ENCODE measurements around the gene TMPRSS9. TPM values are rescaled to one million over a fixed set of nuclear protein-coding genes. Genes with fewer than 3 reads are reported as not detected.

TMPRSS9 gene
- total RNA-seq, 2 donors from 2014 or later = 0.25 TPM; not detected in 1

DNA sequence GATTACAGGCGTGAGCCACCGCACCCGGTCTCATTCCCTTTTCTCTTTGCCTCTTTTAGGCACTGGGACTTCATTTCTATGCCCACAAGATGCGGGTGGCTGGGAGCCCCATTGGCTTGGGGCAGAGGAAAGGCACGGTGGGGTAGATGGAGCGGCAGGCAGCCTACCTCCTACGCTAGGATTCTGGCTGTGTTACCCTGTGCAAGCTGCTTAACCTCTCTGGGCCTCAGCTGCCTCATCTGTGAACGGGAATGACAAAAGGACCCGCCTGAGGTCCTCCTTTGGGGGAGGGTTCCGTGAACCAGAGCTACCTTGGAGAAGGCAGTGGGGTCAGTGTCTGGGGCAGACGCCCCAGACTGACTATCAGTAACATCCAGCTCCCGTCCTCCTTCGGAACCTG, 42.8 kb upstream of the TMPRSS9 start:
- H3K9me3 ChIP-seq = no peaks in the 10 kb centered on the region
- H3K9ac ChIP-seq (ENCODE audit: low read depth in 2 of 2, low read length in 2 of 2) = no peak overlapping the region
- H3K4me1 ChIP-seq = no peaks in the 10 kb centered on the region
- no peak overlapping the region for H3K27ac ChIP-seq
- peaks cover 8% of the 10 kb centered on the region for H3K27me3 ChIP-seq
- H3K4me3 ChIP-seq = no peak overlapping the region
- TF ChIP-seq, protein P1, sequence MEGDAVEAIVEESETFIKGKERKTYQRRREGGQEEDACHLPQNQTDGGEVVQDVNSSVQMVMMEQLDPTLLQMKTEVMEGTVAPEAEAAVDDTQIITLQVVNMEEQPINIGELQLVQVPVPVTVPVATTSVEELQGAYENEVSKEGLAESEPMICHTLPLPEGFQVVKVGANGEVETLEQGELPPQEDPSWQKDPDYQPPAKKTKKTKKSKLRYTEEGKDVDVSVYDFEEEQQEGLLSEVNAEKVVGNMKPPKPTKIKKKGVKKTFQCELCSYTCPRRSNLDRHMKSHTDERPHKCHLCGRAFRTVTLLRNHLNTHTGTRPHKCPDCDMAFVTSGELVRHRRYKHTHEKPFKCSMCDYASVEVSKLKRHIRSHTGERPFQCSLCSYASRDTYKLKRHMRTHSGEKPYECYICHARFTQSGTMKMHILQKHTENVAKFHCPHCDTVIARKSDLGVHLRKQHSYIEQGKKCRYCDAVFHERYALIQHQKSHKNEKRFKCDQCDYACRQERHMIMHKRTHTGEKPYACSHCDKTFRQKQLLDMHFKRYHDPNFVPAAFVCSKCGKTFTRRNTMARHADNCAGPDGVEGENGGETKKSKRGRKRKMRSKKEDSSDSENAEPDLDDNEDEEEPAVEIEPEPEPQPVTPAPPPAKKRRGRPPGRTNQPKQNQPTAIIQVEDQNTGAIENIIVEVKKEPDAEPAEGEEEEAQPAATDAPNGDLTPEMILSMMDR (IDR thresholded peaks at IDR 0.05) = no peak
- intact Hi-C loops (cut with DNase I) = loop anchor here (5.0 kb wide), 1 partner anchor 40 kb away; no protein-coding TSS in a partner anchor
- H3K36me3 ChIP-seq = no peaks in the 10 kb centered on the region
- DNase-seq = no peak

GRCh38 chr19:2317756-2318155, 42.3 kb upstream of the TMPRSS9 start:
- Histone ChIP-seq H3K27me3 (peaks cover 6% of the 10 kb centered on the region), H3K4me1 (no peaks in the 10 kb centered on the region), H3K36me3 (no peaks in the 10 kb centered on the region), H3K9me3 (no peaks in the 10 kb centered on the region), H3K9ac (ENCODE audit: low read depth in 2 of 2, low read length in 2 of 2) (no peak overlapping the region), H3K27ac (no peak overlapping the region), H3K4me3 (no peak overlapping the region)
- intact Hi-C loops (cut with DNase I) = loop anchor here (5.0 kb wide), 1 partner anchor 40 kb away; no protein-coding TSS in a partner anchor
- DNase-seq = no peak
- TF ChIP-seq, protein P1 (IDR thresholded peaks at IDR 0.05) = no peak

GRCh38 chr19:2318923-2319322, 41.1 kb upstream of the TMPRSS9 start:
- Histone ChIP-seq H3K27me3 (no peaks in the 10 kb centered on the region), H3K36me3 (no peaks in the 10 kb centered on the region), H3K9me3 (no peaks in the 10 kb centered on the region), H3K9ac (ENCODE audit: low read depth in 2 of 2, low read length in 2 of 2) (no peak overlapping the region), H3K4me3 (no peak overlapping the region), H3K4me1 (no peaks in the 10 kb centered on the region), H3K27ac (no peak overlapping the region)
- DNase-seq = no peak
- intact Hi-C loops (cut with DNase I) = loop anchor here (5.0 kb wide), 1 partner anchor 42 kb away; no protein-coding TSS in a partner anchor
- TF ChIP-seq, protein P1 (IDR thresholded peaks at IDR 0.05) = no peak

DNA sequence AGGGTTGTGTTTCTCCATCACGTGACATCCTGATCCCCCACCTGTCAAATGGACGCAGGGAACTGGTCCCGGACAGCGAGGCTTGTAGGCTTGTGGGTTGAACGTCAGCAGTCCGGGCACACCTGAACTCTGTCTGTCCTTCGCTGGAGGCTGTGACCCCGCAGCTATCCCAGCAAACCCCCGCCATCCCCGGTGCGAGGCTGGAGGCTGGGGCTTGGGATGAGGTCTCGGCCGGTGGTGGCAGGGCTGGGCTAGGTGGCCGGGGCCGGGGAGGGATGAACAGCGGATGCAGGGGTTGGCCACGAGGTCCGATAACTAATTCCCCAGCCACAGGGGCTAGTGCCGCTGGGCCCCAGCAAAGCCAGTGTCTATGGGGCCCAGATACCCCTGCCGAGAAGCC, 40.5 kb upstream of the TMPRSS9 start:
- Histone ChIP-seq H3K9ac (ENCODE audit: low read depth in 2 of 2, low read length in 2 of 2) (no peak overlapping the region), H3K27ac (no peak overlapping the region), H3K36me3 (no peaks in the 10 kb centered on the region), H3K4me1 (no peaks in the 10 kb centered on the region), H3K9me3 (no peaks in the 10 kb centered on the region), H3K27me3 (no peaks in the 10 kb centered on the region), H3K4me3 (no peak overlapping the region)
- intact Hi-C loops (cut with DNase I) = loop anchor here (5.0 kb wide), 1 partner anchor 42 kb away; no protein-coding TSS in a partner anchor
- no peak for DNase-seq
- TF ChIP-seq, protein P1 (IDR thresholded peaks at IDR 0.05) = no peak

- intact Hi-C loops (cut with DNase I) = no loop called here
- H3K36me3 ChIP-seq = no peaks in the 10 kb centered on the region
These were observed 40.0 kb upstream of the TMPRSS9 start for GRCh38 chr19:2320049-2320448.

More at GRCh38 chr19:2320049-2320448, 40.0 kb upstream of the TMPRSS9 start:
- Histone ChIP-seq H3K9me3 (no peaks in the 10 kb centered on the region), H3K27ac (no peak overlapping the region), H3K4me1 (no peaks in the 10 kb centered on the region), H3K4me3 (no peak overlapping the region), H3K9ac (ENCODE audit: low read depth in 2 of 2, low read length in 2 of 2) (no peak overlapping the region), H3K27me3 (no peaks in the 10 kb centered on the region)
- no peak for DNase-seq
- TF ChIP-seq, protein P1 (IDR thresholded peaks at IDR 0.05) = no peak

Measured in colonic mucosa (tissue), 4 donors.